AG09319 (cell line): Measurements from ENCODE around the gene ENTPD3.
"Not testable (repeated sequence)": the region's sequence is repeated elsewhere in the genome, so short reads cannot be mapped to it uniquely, and the experiment has no call there.

Source experiments
- DNase-seq: peaks from one replicate; pipeline ENCODE4 v3.0.0-alpha.2; 2010; ENCODE audit warnings: low read depth; ENCODE audit errors: extremely low read depth
- CTCF ChIP-seq: IDR thresholded peaks from 2 replicates; pipeline ENCODE4 v1.5.1; 2011; ENCODE audit warnings: low read depth, mild to moderate bottlenecking, inconsistent platforms, low read length, moderate library complexity

The ENTPD3 gene

GRCh38 chr3:40452562-40452875 lies 65.5 kb downstream of the ENTPD3 start:
- TF ChIP-seq CTCF = no peak
- no peak for DNase-seq

- no peak for TF ChIP-seq CTCF
- DNase-seq = peak; percentile 94
Observed at GRCh38 chr3:40452876-40453730, 66.1 kb downstream of the ENTPD3 start.

GRCh38 chr3:40453933-40454332 lies 66.9 kb downstream of the ENTPD3 start:
- TF ChIP-seq CTCF = no peak

GRCh38 chr3:40455328-40455727 lies 68.3 kb downstream of the ENTPD3 start:
- no peak for TF ChIP-seq CTCF
- DNase-seq = no peak

More at GRCh38 chr3:40453933-40454332, 66.9 kb downstream of the ENTPD3 start:
- DNase-seq = no peak

- TF ChIP-seq CTCF = no peak
- no peak for DNase-seq
Observed at GRCh38 chr3:40456279-40456939, 69.4 kb downstream of the ENTPD3 start.

- TF ChIP-seq CTCF = no peak
- DNase-seq = peak; percentile 89
Observed at GRCh38 chr3:40456940-40457823, 70.2 kb downstream of the ENTPD3 start, which contains the start of gene RPL14. TSS of gene RPL14 (plus strand) at chr3:40457339. CDS start at chr3:40457472, 133 bp downstream.

GRCh38 chr3:40458473-40458872 lies 71.5 kb downstream of the ENTPD3 start:
- no peak for TF ChIP-seq CTCF
- DNase-seq = no peak

- DNase-seq = not testable (repeated sequence)
Observed at GRCh38 chr3:40460481-40460880, 73.5 kb downstream of the ENTPD3 start.
